Mesenchymal stem cell (in vitro differentiated cells and primary cell): Measurements from ENCODE around the gene SYTL3.
A peak's percentile ranks its signal among the peaks of the same experiment; 100 is the strongest.

ENCODE experiments used
- DNase-seq: peaks from one replicate; pipeline ENCODE4 v3.0.0-alpha.2; 2013
- H2AFZ ChIP-seq: one replicate; pipeline ENCODE4 v1.6.1; 2013; ENCODE audit warnings: low read depth, mild to moderate bottlenecking, control low read depth, inconsistent platforms, low read length, moderate library complexity
- H2AK5ac ChIP-seq: 2 replicates; pipeline ENCODE4 v1.6.1; 2013; ENCODE audit warnings: low read length, moderate library complexity, mild to moderate bottlenecking, inconsistent platforms; ENCODE audit not compliant: severe bottlenecking
- H2BK120ac ChIP-seq: one replicate; pipeline ENCODE4 v1.6.1; 2013; ENCODE audit warnings: low read depth, mild to moderate bottlenecking, inconsistent platforms, low read length, moderate library complexity
- H2BK12ac ChIP-seq, 2 experiments: one replicate each; pipeline ENCODE4 v1.6.1; 2013; ENCODE audit warnings: inconsistent platforms in 2 of 2, low read length in 2 of 2, mild to moderate bottlenecking in 2 of 2, moderate library complexity in 2 of 2, control low read depth in 1 of 2
- H2BK15ac ChIP-seq: one replicate; pipeline ENCODE4 v1.6.1; 2013; ENCODE audit warnings: mild to moderate bottlenecking, low read depth, inconsistent platforms; ENCODE audit not compliant: poor library complexity, severe bottlenecking
- H2BK5ac ChIP-seq: 2 replicates; pipeline ENCODE4 v1.6.1; 2013; ENCODE audit warnings: low read depth, mild to moderate bottlenecking, low read length, control low read depth, inconsistent platforms; ENCODE audit not compliant: poor library complexity, severe bottlenecking
- H3K14ac ChIP-seq, 2 experiments: one replicate each; pipeline ENCODE4 v1.6.1; 2013; ENCODE audit warnings: inconsistent platforms in 2 of 2, low read length in 2 of 2, control low read depth in 1 of 2, mild to moderate bottlenecking in 1 of 2, moderate library complexity in 1 of 2
- H3K18ac ChIP-seq, 2 experiments: one replicate each; pipeline ENCODE4 v1.6.1; 2013; ENCODE audit warnings: inconsistent platforms in 2 of 2, low read length in 2 of 2, control low read depth in 1 of 2, low read depth in 1 of 2, mild to moderate bottlenecking in 1 of 2
- H3K23ac ChIP-seq, 2 experiments: one replicate each; pipeline ENCODE4 v1.6.1; 2013; ENCODE audit warnings: inconsistent platforms in 2 of 2, low read length in 2 of 2, mild to moderate bottlenecking in 2 of 2, moderate library complexity in 2 of 2, control low read depth in 1 of 2
- H3K27ac ChIP-seq: 2 replicates; pipeline ENCODE4 v1.5.1; 2013; ENCODE audit warnings: mild to moderate bottlenecking, moderate library complexity, low read length, control low read depth, inconsistent platforms; ENCODE audit not compliant: poor library complexity, severe bottlenecking
- H3K27me3 ChIP-seq, 2 experiments: 2 replicates each; pipeline versions ENCODE4 v1.6.1 to v1.7.0; 2013; ENCODE audit warnings: low read length in 2 of 2, mild to moderate bottlenecking in 2 of 2, moderate library complexity in 2 of 2, control low read depth in 1 of 2, inconsistent platforms in 1 of 2; ENCODE audit not compliant: control insufficient read depth in 1 of 2, insufficient read depth in 1 of 2
- H3K36me3 ChIP-seq, 2 experiments: 2 replicates each; pipeline versions ENCODE4 v1.6.1 to v1.7.0; 2013; ENCODE audit warnings: low read length in 2 of 2, control low read depth in 1 of 2, inconsistent platforms in 1 of 2, low read depth in 1 of 2, mild to moderate bottlenecking in 1 of 2; ENCODE audit not compliant: insufficient read depth in 2 of 2, control insufficient read depth in 1 of 2
- H3K4ac ChIP-seq, 2 experiments: one replicate each; pipeline ENCODE4 v1.6.1; 2013; ENCODE audit warnings: inconsistent platforms in 2 of 2, low read length in 2 of 2, mild to moderate bottlenecking in 2 of 2, moderate library complexity in 2 of 2, control low read depth in 1 of 2, low read depth in 1 of 2
- H3K4me1 ChIP-seq: 2 replicates; pipeline ENCODE4 v1.6.1; 2013; ENCODE audit warnings: low read depth, low read length, control low read depth; ENCODE audit not compliant: control insufficient read depth, insufficient read depth
- H3K4me2 ChIP-seq: 2 replicates; pipeline ENCODE4 v1.6.1; 2013; ENCODE audit warnings: low read length, mild to moderate bottlenecking, inconsistent platforms; ENCODE audit not compliant: poor library complexity, severe bottlenecking
- H3K4me3 ChIP-seq, 2 experiments: 2 replicates each; pipeline versions ENCODE4 v1.5.1 to v1.7.0; 2013; ENCODE audit warnings: low read length in 2 of 2, mild to moderate bottlenecking in 2 of 2, control low read depth in 1 of 2, low read depth in 1 of 2; ENCODE audit not compliant: insufficient read depth in 1 of 2
- H3K79me1 ChIP-seq: replicated peaks from 2 replicates; pipeline ENCODE4 v1.6.1; 2013; ENCODE audit warnings: mild to moderate bottlenecking, control low read depth, low read length, inconsistent platforms; ENCODE audit not compliant: poor library complexity, severe bottlenecking
- H3K9ac ChIP-seq: 2 replicates; pipeline ENCODE4 v1.7.0; 2013; ENCODE audit warnings: mild to moderate bottlenecking, low read length, moderate library complexity
- H3K9me3 ChIP-seq: 2 replicates; pipeline ENCODE4 v1.7.0; 2013; ENCODE audit warnings: mild to moderate bottlenecking, low read length; ENCODE audit not compliant: control insufficient read depth
- H4K8ac ChIP-seq: one replicate; pipeline ENCODE4 v1.6.1; 2013; ENCODE audit warnings: inconsistent platforms, mild to moderate bottlenecking, low read length, moderate library complexity
- H4K91ac ChIP-seq: one replicate; pipeline ENCODE4 v1.6.1; 2013; ENCODE audit warnings: mild to moderate bottlenecking, low read length, inconsistent platforms
- WGBS: methylation state at CpG from one replicate; pipeline ENCODE4 v1.1.7; 2013; ENCODE audit warnings: mixed read lengths; 5-methylcytosine and 5-hydroxymethylcytosine counted together

The SYTL3 gene

DNA sequence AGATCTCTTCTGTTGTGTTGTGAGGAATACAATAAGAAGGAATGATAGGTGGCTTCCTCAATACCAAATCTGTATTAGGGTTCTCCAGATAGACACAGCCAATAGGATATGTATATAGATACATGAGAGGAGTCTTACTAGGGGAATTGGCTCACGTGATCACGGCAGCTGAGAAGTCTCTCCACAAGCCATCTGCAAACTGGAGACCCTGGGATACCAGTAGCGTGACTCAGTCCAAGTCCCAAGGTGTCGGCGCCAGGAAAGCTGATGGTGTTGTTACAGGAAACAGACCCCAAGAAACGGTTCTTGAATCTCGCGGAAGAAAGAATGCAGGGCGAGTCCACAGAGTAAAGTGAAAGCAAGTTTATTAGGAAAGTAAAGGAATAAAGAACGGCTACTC lies 61.4 kb downstream of the SYTL3 start:
- DNase-seq = peak; percentile 37
- H4K91ac ChIP-seq = no peak overlapping the region
- H4K8ac ChIP-seq = no peak overlapping the region
- H3K23ac ChIP-seq = no peak overlapping the region
- no peaks in the 10 kb centered on the region for H3K36me3 ChIP-seq
- H3K4me1 ChIP-seq = peaks cover 10% of the 10 kb centered on the region
- H2BK15ac ChIP-seq = no peak overlapping the region
- H3K27me3 ChIP-seq = no peaks in the 10 kb centered on the region
- no peak overlapping the region for H3K4ac ChIP-seq
- no peak overlapping the region for H3K14ac ChIP-seq
- H3K4me2 ChIP-seq = no peak overlapping the region
- H2BK12ac ChIP-seq = no peak overlapping the region
- H3K9me3 ChIP-seq = no peaks in the 10 kb centered on the region
- H2BK5ac ChIP-seq = no peak overlapping the region
- H3K79me1 ChIP-seq = no peaks in the 10 kb centered on the region
- no peak overlapping the region for H3K9ac ChIP-seq
- H3K27ac ChIP-seq = no peak overlapping the region
- no peak overlapping the region for H2AK5ac ChIP-seq
- WGBS = 76% methylated on average over 10 of the region's 10 CpGs
- H3K18ac ChIP-seq = no peak overlapping the region
- H2AFZ ChIP-seq = no peak overlapping the region
- no peak overlapping the region for H2BK120ac ChIP-seq
- H3K4me3 ChIP-seq = no peak overlapping the region

DNA sequence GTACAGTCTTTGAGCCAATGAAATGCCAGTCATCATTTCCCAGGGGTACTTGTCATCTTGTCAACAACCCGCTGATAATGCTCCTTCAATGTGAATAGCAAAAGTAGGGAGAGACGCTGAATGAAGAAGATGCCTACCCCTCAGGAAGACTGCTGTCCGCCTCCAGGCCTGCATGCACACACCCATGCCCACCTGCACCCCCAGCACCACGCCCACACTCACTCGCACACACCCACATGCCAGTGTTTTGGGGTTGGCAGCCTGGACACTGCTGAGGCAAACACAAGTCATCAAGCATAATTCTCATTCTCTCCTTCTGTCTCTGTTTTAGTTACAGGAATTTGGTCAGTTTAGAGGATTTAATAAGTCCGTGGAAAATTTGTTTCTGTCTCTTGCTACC lies 63.6 kb downstream of the SYTL3 start:
- Histone ChIP-seq H4K8ac (no peak overlapping the region), H4K91ac (peak overlapping the region; percentile 65), H3K14ac (no peak overlapping the region), H3K27ac (no peak overlapping the region), H2BK120ac (no peak overlapping the region), H3K4me1 (peaks cover under 1% of the 10 kb centered on the region), H3K4ac (no peak overlapping the region), H3K9me3 (no peaks in the 10 kb centered on the region), H3K9ac (no peak overlapping the region), H3K36me3 (no peaks in the 10 kb centered on the region), H2BK15ac (no peak overlapping the region), H3K18ac (no peak overlapping the region), H2BK5ac (no peak overlapping the region), H3K4me2 (no peak overlapping the region), H3K23ac (no peak overlapping the region), H2AK5ac (no peak overlapping the region), H3K79me1 (no peaks in the 10 kb centered on the region), H2AFZ (no peak overlapping the region), H3K27me3 (no peaks in the 10 kb centered on the region), H3K4me3 (no peak overlapping the region), H2BK12ac (no peak overlapping the region)
- 97% methylated on average over 6 of the region's 6 CpGs for WGBS
- no peak for DNase-seq

DNA sequence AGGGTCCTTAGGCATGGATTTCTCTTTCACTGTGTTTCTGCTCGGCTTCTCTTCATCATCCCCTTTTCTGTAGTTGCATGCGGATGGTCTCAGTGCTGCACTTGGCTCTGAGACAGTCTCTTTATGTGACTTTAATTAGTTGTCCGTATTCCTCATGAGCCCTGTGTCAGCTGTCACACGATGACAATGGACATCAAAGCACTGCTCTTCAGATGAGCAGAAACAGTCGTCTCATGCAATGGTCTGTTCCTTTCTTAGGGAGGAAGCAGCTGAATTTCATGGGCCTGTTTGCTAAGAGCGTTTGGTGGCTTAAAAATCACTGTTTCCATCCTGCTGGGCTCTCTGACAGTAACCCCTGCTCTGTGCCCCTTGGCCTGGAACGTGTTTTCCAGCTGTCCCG lies 64.9 kb downstream of the SYTL3 start:
- Histone ChIP-seq H3K4me3 (no peak overlapping the region), H3K9me3 (no peaks in the 10 kb centered on the region), H2AK5ac (no peak overlapping the region), H3K79me1 (no peaks in the 10 kb centered on the region), H3K27ac (no peak overlapping the region), H3K18ac (no peak overlapping the region), H3K4me2 (no peak overlapping the region), H3K14ac (no peak overlapping the region), H2BK15ac (no peak overlapping the region), H2BK120ac (no peak overlapping the region), H2AFZ (peak overlapping the region; percentile 76), H3K9ac (no peak overlapping the region), H3K4me1 (peaks cover 2% of the 10 kb centered on the region), H3K4ac (no peak overlapping the region), H2BK5ac (no peak overlapping the region), H4K8ac (no peak overlapping the region), H4K91ac (no peak overlapping the region), H3K36me3 (no peaks in the 10 kb centered on the region), H3K27me3 (no peaks in the 10 kb centered on the region), H2BK12ac (no peak overlapping the region), H3K23ac (no peak overlapping the region)
- WGBS = 43% methylated on average over 6 of the region's 8 CpGs
- DNase-seq = no peak

DNA sequence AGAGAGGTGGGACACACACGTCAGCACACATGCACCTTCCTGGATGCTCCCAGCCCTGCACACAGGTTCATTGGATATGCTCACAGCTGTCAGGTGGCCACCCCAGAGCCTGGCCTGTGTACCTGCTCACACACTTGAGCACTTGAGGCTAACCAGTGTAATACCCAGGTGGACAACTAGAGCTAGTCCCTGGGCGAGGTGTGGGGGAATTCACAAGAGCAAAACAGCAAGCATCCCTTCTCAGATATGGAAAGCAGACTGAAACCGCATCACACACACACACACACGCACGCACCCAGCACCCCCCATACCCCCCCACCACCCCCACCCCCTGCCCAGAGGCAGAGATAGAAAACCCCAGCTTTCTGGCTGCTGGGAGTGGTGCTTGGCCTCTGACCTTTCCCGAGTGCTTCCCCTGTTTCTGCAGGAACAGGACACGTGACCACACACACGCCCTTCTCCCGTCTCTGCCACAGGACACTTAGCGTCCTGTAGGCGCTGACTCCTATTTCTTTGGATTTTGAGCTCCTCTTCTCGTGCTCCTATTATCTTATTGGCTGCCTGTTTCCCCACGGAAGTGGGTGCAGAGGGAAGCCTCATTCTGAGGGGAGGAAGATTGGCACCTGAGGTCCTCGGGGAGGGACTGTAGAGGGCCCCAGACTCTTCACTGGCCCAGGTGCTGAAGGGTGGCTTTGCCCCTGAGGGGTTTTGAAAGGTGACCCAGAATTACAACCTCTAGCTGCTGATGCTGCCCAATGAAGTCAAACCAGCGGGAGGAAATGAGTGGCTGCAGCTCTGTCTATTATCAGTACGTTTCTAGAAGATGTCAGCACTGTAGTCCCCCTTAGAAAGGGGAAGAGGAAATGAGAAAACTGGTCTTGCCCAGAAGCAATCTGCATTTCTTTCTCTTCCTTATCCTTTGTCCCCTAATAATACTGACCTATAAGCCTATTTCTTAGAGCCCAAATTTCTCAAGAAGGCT lies 65.8 kb downstream of the SYTL3 start:
- H3K4me3 ChIP-seq = no peak overlapping the region
- no peak overlapping the region for H2BK15ac ChIP-seq
- no peaks in the 10 kb centered on the region for H3K27me3 ChIP-seq
- H2BK12ac ChIP-seq = peak overlapping the region in 1 of 2 experiments; percentile 59
- no peak overlapping the region for H3K4me2 ChIP-seq
- peaks cover 4% of the 10 kb centered on the region for H3K4me1 ChIP-seq
- no peaks in the 10 kb centered on the region for H3K79me1 ChIP-seq
- H3K27ac ChIP-seq = no peak overlapping the region
- H2BK120ac ChIP-seq = no peak overlapping the region
- H4K91ac ChIP-seq = no peak overlapping the region
- no peak overlapping the region for H3K9ac ChIP-seq
- H3K36me3 ChIP-seq = no peaks in the 10 kb centered on the region
- H3K9me3 ChIP-seq = no peaks in the 10 kb centered on the region
- peak; percentile 23 for DNase-seq
- no peak overlapping the region for H3K4ac ChIP-seq
- peak overlapping the region; percentile 62 for H4K8ac ChIP-seq
- H3K18ac ChIP-seq = no peak overlapping the region
- H3K23ac ChIP-seq = peak overlapping the region in 1 of 2 experiments; percentile 42
- 48% methylated on average over 11 of the region's 16 CpGs for WGBS
- peak overlapping the region; percentile 47 for H2AFZ ChIP-seq
- no peak overlapping the region for H3K14ac ChIP-seq
- H2AK5ac ChIP-seq = no peak overlapping the region
- H2BK5ac ChIP-seq = no peak overlapping the region
